Measurements from ENCODE around the gene PRSS57. TPM values are rescaled to one million over a fixed set of nuclear protein-coding genes. Genes with fewer than 3 reads are reported as not detected.

The PRSS57 gene
- total RNA-seq, 4 donors from 2014 or later: 0.32 TPM; not detected in 3

DNA sequence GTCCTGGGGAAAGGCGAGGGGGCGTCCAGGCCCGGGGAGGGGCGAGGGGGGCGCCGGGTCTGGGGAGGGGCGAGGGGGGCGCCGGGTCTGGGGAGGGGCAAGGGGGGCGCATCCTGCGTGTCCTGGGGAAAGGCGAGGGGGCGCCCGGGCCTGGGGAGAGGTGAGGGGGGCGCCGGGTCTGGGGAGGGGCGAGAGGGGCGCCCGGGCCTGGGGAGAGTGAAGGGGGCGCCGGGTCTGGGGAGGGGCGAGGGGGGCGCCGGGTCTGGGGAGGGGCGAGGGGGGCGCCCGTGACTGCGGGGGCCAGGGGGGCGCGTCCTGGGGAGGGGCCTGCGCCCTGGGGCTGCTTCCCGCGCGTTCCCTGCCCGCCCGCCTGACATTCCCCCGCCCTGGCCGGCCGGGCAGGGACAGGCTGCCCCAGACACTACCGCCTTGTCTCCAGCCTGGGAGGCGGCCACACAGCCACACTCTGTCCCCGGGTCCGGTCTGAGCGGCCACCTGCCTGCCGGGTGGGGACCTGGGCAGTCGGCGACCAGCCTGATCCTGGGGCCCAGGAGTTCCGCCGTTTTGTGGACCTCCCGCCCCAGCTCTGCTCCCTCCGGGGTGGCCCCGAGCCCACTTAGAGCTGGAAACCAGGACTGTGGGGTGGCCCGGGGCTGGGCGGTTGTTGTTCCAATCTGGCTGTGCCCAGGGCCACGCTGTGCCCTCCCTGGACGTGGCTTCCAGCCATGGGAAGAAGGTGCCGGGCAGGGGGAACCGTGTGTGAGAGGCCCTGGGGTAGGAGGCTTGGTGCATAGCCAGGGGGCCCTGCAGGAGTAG, 25.3 kb upstream of the PRSS57 start:
- TF ChIP-seq POLR2A (IDR thresholded peaks at IDR 0.05): no peak
- TF ChIP-seq, protein P1, sequence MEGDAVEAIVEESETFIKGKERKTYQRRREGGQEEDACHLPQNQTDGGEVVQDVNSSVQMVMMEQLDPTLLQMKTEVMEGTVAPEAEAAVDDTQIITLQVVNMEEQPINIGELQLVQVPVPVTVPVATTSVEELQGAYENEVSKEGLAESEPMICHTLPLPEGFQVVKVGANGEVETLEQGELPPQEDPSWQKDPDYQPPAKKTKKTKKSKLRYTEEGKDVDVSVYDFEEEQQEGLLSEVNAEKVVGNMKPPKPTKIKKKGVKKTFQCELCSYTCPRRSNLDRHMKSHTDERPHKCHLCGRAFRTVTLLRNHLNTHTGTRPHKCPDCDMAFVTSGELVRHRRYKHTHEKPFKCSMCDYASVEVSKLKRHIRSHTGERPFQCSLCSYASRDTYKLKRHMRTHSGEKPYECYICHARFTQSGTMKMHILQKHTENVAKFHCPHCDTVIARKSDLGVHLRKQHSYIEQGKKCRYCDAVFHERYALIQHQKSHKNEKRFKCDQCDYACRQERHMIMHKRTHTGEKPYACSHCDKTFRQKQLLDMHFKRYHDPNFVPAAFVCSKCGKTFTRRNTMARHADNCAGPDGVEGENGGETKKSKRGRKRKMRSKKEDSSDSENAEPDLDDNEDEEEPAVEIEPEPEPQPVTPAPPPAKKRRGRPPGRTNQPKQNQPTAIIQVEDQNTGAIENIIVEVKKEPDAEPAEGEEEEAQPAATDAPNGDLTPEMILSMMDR (IDR thresholded peaks at IDR 0.05): no peak
- H3K4me3 ChIP-seq (ENCODE audit: low read depth, poor library complexity, severe bottlenecking): no peak overlapping the region
- intact Hi-C loops (cut with DNase I; ENCODE audit: low total_unique reads): no loop called here
- no peak for DNase-seq (ENCODE audit: low spot score in 2 of 2)
- 45 to 65% methylated on average over 7 to 12 of the region's 58 CpGs for WGBS, 2 donors

DNA sequence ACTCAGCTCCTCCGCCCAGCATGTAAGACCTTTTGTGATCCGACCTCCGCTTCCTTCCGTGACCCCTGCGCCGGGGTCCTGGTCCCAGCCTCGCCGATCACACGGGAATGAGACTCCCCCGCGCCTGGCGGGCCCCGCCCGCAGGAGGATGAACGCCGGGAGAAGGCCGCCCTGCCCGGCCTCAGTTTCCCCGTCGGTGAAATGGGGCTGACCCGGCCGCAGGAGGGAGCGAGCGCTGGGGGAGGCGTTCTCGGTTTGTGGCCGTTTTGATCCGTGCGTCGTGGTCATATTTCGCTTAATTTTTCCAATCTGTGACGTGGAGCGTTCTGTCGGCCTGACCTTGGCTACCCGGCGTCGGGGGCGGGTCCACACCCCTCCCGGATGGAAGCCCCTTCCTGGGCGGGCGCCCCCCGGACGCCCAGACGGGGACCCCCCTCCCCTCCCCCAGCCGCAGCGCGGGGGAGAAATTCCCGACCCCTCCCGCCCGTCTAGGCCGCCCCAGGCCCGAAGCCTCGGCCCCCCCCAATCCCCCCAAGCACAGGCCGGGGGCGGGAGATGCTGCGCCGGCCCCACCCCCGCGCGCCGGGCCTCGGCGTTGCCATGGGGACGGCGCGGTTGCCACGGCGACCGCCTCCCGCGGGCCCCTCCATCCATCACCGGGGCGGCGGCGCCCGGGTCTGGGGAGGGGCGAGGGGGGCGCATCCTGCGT, 24.5 kb upstream of the PRSS57 start:
- intact Hi-C loops (cut with DNase I; ENCODE audit: low total_unique reads): no loop called here
- TF ChIP-seq POLR2A (IDR thresholded peaks at IDR 0.05): no peak
- TF ChIP-seq, protein P1 (IDR thresholded peaks at IDR 0.05): no peak
- WGBS, 2 donors: 54 to 63% methylated on average over 51 to 60 of the region's 79 CpGs
- no peak overlapping the region for H3K4me3 ChIP-seq (ENCODE audit: low read depth, poor library complexity, severe bottlenecking)
- no peak for DNase-seq (ENCODE audit: low spot score in 2 of 2)

DNA sequence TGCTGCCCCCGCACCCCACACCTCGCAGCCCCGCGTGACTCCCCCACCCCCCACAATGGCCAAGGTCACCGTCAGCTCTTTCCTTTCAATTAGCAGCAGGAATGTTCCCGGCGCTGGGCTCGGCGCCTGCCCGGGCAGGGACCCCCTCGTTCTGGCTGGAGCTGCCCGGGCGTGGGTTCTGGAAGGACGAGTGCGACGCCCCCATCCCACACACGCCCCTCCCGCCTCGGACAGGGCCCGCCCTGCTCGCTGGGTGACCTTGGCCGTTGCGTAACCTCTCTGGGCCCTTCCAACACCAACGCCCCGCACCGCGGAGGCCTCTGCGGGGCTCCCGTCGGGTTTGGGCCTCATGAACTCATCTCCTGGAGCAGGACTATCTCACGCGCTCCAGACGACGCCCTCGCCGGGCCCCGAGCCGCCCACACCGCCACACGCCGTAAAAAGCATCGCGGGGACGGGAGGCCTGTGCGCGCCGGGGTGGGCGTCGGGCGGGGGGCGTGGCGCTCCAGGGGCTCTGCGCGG, 23.8 kb upstream of the PRSS57 start:
- WGBS, 2 donors: 42 to 47% methylated on average over 30 to 40 of the region's 54 CpGs
- peak; percentile 32 to 93 for DNase-seq (ENCODE audit: low spot score in 2 of 2)
- TF ChIP-seq POLR2A (IDR thresholded peaks at IDR 0.05): no peak
- TF ChIP-seq, protein P1 (IDR thresholded peaks at IDR 0.05): no peak
- no peak overlapping the region for H3K4me3 ChIP-seq (ENCODE audit: low read depth, poor library complexity, severe bottlenecking)
- intact Hi-C loops (cut with DNase I; ENCODE audit: low total_unique reads): no loop called here

DNA sequence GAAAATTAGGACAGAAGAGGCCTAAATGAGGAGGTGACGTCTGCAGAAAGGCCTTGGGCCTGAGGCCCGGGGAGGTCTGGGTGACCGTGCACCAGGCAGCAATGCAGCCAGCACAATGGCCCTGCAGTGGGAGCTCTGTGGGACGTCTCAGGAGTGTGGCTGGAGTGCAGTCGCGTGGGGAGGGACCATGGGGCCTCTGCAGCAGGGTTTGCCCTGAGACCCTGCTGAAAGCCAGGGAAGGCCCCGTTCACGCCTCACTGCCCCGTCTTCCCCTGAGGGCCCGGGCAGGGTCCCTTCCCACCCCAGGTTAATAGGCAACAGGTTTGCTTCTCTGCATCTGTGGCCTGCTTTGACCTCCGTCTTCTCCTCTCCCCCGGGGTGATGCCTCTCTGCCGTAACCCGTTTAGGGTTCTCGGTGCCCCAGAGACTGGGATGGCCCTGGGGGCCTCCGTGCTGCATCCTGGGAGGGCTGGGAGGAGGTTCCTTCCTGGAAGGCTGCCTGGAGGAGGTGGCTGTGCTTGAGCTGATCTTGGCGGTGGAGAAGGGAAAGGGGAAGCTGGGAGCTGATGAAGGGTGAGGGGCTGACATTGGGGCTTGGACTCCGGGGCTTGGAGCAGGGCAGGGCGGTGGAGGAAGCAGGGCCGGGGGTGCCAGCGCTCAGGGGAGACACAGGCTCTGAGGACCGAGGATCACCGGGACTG, 23.1 kb upstream of the PRSS57 start:
- intact Hi-C loops (cut with DNase I; ENCODE audit: low total_unique reads): no loop called here
- 63 to 71% methylated on average over 22 to 23 of the region's 23 CpGs for WGBS, 2 donors
- no peak overlapping the region for H3K4me3 ChIP-seq (ENCODE audit: low read depth, poor library complexity, severe bottlenecking)
- DNase-seq (ENCODE audit: low spot score in 2 of 2): no peak
- TF ChIP-seq, protein P1 (IDR thresholded peaks at IDR 0.05): no peak
- no peak for TF ChIP-seq POLR2A (IDR thresholded peaks at IDR 0.05)

DNA sequence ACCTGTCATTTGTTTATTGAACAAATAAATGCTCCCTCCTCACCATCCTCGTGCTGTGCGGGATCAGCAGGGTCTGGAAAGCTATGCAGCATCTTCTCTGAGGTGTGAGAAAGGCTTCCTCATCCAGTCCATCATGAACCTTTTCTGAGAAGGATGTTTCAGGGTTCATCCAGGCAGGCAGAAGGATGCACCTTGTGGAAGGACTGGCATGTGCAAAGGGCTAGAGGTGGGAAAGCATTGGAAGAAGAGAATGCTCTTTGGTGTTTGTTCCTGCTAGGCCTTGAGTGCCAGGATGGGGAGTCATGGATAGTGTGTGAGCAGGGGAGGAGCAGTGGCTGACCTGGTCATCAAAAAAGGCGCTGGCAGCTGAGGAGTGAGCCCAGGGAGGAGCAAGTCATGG, 20.1 kb upstream of the PRSS57 start:
- H3K4me3 ChIP-seq (ENCODE audit: low read depth, poor library complexity, severe bottlenecking): no peak overlapping the region
- no peak for DNase-seq (ENCODE audit: low spot score in 2 of 2)
- TF ChIP-seq POLR2A (IDR thresholded peaks at IDR 0.05): no peak
- TF ChIP-seq, protein P1 (IDR thresholded peaks at IDR 0.05): no peak
- intact Hi-C loops (cut with DNase I; ENCODE audit: low total_unique reads): no loop called here
- WGBS, 2 donors: 94 to 100% methylated on average over 3 of the region's 3 CpGs
